ENCODE data around the gene PKD2L2.
"Not testable (repeated sequence)": the region's sequence is repeated elsewhere in the genome, so short reads cannot be mapped to it uniquely, and the experiment has no call there.

The PKD2L2 gene

DNA sequence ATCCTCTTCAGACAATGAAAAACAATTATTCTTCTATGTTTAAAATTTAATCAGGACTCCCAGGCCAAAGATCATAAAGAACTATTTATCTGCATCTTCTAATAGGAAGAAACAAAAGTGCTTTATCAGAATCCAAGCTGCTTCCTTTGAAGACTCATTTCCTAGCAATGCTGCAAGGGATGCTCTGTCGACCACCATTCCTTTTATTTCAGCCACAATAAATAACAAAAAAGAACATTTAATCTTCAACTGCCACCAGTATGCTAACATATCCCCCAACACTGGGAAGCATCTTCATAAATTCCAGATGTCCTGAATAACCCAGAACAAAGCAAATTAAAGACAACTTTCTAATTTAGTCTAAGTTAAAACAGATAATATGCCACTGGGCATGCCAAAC, 68.7 kb downstream of the PKD2L2 start:
- Histone ChIP-seq H3K4me1 (ENCODE audit: insufficient read depth, poor library complexity, severe bottlenecking) (peaks cover 11% of the 10 kb centered on the region), H3K36me3 (ENCODE audit: low read depth) (peaks cover 71% of the 10 kb centered on the region), H3K27ac (ENCODE audit: poor library complexity, severe bottlenecking) (no peak overlapping the region), H3K27me3 (ENCODE audit: insufficient read depth, poor library complexity, severe bottlenecking) (no peaks in the 10 kb centered on the region), H3K9me3 (ENCODE audit: severe bottlenecking) (no peaks in the 10 kb centered on the region), H3K4me3 (ENCODE audit: severe bottlenecking) (no peak overlapping the region)
- ATAC-seq (ENCODE audit: low read depth), result no peak
- DNase-seq (ENCODE audit: low spot score), result no peak
- TF ChIP-seq, protein P1, sequence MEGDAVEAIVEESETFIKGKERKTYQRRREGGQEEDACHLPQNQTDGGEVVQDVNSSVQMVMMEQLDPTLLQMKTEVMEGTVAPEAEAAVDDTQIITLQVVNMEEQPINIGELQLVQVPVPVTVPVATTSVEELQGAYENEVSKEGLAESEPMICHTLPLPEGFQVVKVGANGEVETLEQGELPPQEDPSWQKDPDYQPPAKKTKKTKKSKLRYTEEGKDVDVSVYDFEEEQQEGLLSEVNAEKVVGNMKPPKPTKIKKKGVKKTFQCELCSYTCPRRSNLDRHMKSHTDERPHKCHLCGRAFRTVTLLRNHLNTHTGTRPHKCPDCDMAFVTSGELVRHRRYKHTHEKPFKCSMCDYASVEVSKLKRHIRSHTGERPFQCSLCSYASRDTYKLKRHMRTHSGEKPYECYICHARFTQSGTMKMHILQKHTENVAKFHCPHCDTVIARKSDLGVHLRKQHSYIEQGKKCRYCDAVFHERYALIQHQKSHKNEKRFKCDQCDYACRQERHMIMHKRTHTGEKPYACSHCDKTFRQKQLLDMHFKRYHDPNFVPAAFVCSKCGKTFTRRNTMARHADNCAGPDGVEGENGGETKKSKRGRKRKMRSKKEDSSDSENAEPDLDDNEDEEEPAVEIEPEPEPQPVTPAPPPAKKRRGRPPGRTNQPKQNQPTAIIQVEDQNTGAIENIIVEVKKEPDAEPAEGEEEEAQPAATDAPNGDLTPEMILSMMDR (IDR thresholded peaks at IDR 0.05; ENCODE audit: poor library complexity, severe bottlenecking), result no peak

DNA sequence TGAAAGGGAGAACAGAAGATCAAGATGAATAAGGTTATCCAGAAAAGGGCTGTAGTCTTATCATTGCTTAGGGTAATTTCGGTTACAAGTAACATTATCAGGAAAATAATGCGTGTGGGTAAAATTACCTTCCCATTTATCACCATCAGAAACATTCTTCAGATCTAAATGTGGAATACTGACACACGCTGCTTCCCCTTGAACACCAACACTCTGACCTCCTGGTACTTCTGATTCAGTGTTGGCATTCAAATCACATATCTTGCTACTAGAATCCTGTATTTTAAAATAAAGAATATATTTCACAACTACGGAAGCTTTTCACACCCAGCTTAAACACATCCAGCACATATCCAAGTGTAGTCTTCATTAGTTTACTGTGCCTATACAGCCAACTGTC, 70.2 kb downstream of the PKD2L2 start:
- H3K4me1 ChIP-seq (ENCODE audit: insufficient read depth, poor library complexity, severe bottlenecking), result peaks cover 5% of the 10 kb centered on the region
- no peak for ATAC-seq (ENCODE audit: low read depth)
- DNase-seq (ENCODE audit: low spot score), result no peak
- no peak overlapping the region for H3K27ac ChIP-seq (ENCODE audit: poor library complexity, severe bottlenecking)
- H3K4me3 ChIP-seq (ENCODE audit: severe bottlenecking), result no peak overlapping the region
- TF ChIP-seq, protein P1 (IDR thresholded peaks at IDR 0.05; ENCODE audit: poor library complexity, severe bottlenecking), result no peak
- H3K36me3 ChIP-seq (ENCODE audit: low read depth), result peaks cover 70% of the 10 kb centered on the region
- H3K27me3 ChIP-seq (ENCODE audit: insufficient read depth, poor library complexity, severe bottlenecking), result no peaks in the 10 kb centered on the region
- H3K9me3 ChIP-seq (ENCODE audit: severe bottlenecking), result no peaks in the 10 kb centered on the region

- ATAC-seq (ENCODE audit: low read depth) (no peak), DNase-seq (ENCODE audit: low spot score) (no peak)
- Histone ChIP-seq H3K4me1 (ENCODE audit: insufficient read depth, poor library complexity, severe bottlenecking) (no peaks in the 10 kb centered on the region), H3K36me3 (ENCODE audit: low read depth) (peaks cover 70% of the 10 kb centered on the region), H3K27me3 (ENCODE audit: insufficient read depth, poor library complexity, severe bottlenecking) (no peaks in the 10 kb centered on the region), H3K9me3 (ENCODE audit: severe bottlenecking) (no peaks in the 10 kb centered on the region), H3K27ac (ENCODE audit: poor library complexity, severe bottlenecking) (no peak overlapping the region), H3K4me3 (ENCODE audit: severe bottlenecking) (no peak overlapping the region)
- TF ChIP-seq, protein P1 (IDR thresholded peaks at IDR 0.05; ENCODE audit: poor library complexity, severe bottlenecking), result no peak
These were observed 70.9 kb downstream of the PKD2L2 start for GRCh38 chr5:137960141-137960540.

GRCh38 chr5:137960819-137961218, 71.6 kb downstream of the PKD2L2 start:
- DNase-seq (ENCODE audit: low spot score), result no peak
- Histone ChIP-seq H3K27me3 (ENCODE audit: insufficient read depth, poor library complexity, severe bottlenecking) (no peaks in the 10 kb centered on the region), H3K9me3 (ENCODE audit: severe bottlenecking) (no peaks in the 10 kb centered on the region), H3K4me3 (ENCODE audit: severe bottlenecking) (no peak overlapping the region), H3K27ac (ENCODE audit: poor library complexity, severe bottlenecking) (no peak overlapping the region), H3K4me1 (ENCODE audit: insufficient read depth, poor library complexity, severe bottlenecking) (no peaks in the 10 kb centered on the region), H3K36me3 (ENCODE audit: low read depth) (peaks cover 71% of the 10 kb centered on the region)
- 0 out of 3 replicates have a peak, but pooled peaks have one; percentile 23 for ATAC-seq (ENCODE audit: low read depth)
- TF ChIP-seq, protein P1 (IDR thresholded peaks at IDR 0.05; ENCODE audit: poor library complexity, severe bottlenecking), result no peak

DNA sequence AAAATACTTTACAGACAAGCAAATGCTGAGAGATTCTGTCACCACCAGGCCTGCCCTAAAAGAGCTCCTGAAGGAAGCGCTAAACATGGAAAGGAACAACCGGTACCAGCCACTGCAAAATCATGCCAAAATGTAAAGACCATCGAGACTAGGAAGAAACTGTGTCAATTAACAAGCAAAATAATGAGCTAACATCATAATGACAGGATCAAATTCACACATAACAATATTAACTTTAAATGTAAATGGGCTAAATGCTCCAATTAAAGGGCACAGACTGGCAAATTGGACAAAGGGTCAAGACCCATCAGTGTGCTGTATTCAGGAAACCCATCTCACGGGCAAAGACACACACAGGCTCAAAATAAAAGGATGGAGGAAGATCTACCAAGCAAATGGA, 81.1 kb downstream of the PKD2L2 start:
- H3K27me3 ChIP-seq (ENCODE audit: insufficient read depth, poor library complexity, severe bottlenecking); H3K9me3 ChIP-seq (ENCODE audit: severe bottlenecking); ATAC-seq (ENCODE audit: low read depth); H3K4me1 ChIP-seq (ENCODE audit: insufficient read depth, poor library complexity, severe bottlenecking); H3K27ac ChIP-seq (ENCODE audit: poor library complexity, severe bottlenecking); H3K4me3 ChIP-seq (ENCODE audit: severe bottlenecking); DNase-seq (ENCODE audit: low spot score): not testable (repeated sequence)
- H3K36me3 ChIP-seq (ENCODE audit: low read depth), result peaks cover 19% of the 10 kb centered on the region

All from RWPE2 (cell line).